Jurkat, Clone E6-1 (cell line): ENCODE measurements around the gene NLK.
"Not testable (repeated sequence)": the region's sequence is repeated elsewhere in the genome, so short reads cannot be mapped to it uniquely, and the experiment has no call there.

ENCODE experiments used
- DNase-seq: peaks from one replicate; pipeline ENCODE4 v3.0.0-alpha.2; 2011; ENCODE audit warnings: low read depth, low spot score
- H3K4me3 ChIP-seq: 2 replicates; pipeline ENCODE4 v1.5.1; 2011; ENCODE audit warnings: mild to moderate bottlenecking, low read length, control low read depth, moderate library complexity

Gene NLK

GRCh38 chr17:28098591-28098990 is 56.1 kb downstream of the NLK start:
- not testable (repeated sequence) for DNase-seq

DNA sequence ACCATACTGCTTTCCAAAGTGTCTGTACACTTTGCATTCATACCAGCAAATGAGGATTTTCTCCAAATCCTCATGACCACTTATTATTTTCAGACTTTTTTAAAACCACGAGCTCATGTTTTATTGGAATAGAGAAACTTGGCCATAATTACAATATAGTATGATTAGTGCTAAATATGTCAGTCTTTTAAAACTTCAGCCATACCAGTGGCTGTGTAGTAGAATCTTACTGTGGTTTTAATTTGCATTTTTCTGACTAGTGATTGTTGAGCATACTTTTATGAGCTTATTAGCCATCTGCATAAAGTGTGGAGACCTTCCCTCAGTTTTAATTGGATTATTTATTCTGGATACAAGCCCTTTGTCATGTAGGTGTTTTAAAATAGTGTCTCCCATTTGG is 57.8 kb downstream of the NLK start:
- no peak for DNase-seq
- no peak overlapping the region for H3K4me3 ChIP-seq

More at GRCh38 chr17:28098591-28098990, 56.1 kb downstream of the NLK start:
- not testable (repeated sequence) for H3K4me3 ChIP-seq

GRCh38 chr17:28100936-28101335 is 58.5 kb downstream of the NLK start:
- no peak overlapping the region for H3K4me3 ChIP-seq

DNA sequence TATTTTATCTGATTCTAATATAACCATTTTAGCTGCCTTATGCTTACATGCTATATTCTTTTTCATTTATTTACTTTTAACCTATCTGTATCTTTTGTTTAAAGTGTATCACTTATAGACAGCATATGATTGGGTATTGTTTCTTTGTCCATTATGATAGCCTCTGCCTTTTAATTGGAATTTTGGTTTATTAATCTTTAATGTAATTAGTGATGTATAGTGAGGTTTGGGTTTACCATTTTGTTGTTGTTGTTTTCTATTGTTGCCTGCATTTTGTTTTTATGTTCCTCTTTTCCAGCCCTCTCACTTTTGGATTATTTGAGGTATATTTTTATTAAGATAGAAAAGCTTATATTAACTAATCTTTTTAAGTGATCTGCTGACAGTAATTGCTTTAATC is 59.4 kb downstream of the NLK start:
- no peak overlapping the region for H3K4me3 ChIP-seq
- no peak for DNase-seq

More at GRCh38 chr17:28100936-28101335, 58.5 kb downstream of the NLK start:
- DNase-seq: no peak

DNA sequence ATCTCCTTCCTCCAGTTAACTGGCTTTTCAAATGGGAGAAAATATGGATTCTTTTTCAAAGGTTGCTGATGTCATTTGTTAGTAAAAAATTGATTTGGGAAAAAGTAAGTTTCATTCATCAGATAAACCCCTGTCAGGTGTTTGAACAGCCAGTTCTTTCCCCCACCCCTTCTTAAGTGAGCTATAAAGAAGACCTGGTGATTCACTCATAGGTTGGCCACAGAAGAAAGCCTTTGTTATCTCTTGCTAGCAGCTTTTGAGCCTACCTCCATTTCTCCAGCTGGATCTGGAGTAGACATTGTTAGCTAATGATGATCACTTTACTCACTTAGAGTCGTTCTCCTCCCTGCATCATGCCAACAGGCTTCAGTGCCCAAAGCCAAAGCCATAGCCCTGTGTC is 63.0 kb downstream of the NLK start:
- no peak overlapping the region for H3K4me3 ChIP-seq
- DNase-seq: no peak

GRCh38 chr17:28110184-28110583 is 67.7 kb downstream of the NLK start:
- DNase-seq: no peak
- no peak overlapping the region for H3K4me3 ChIP-seq

- DNase-seq: no peak
- H3K4me3 ChIP-seq: no peak overlapping the region
Observed at GRCh38 chr17:28112181-28112580, 69.7 kb downstream of the NLK start.

- no peak for DNase-seq
- no peak overlapping the region for H3K4me3 ChIP-seq
Observed at GRCh38 chr17:28112606-28113005, 70.1 kb downstream of the NLK start.

- DNase-seq: no peak
- no peak overlapping the region for H3K4me3 ChIP-seq
Observed at GRCh38 chr17:28113269-28113668, 70.8 kb downstream of the NLK start.

DNA sequence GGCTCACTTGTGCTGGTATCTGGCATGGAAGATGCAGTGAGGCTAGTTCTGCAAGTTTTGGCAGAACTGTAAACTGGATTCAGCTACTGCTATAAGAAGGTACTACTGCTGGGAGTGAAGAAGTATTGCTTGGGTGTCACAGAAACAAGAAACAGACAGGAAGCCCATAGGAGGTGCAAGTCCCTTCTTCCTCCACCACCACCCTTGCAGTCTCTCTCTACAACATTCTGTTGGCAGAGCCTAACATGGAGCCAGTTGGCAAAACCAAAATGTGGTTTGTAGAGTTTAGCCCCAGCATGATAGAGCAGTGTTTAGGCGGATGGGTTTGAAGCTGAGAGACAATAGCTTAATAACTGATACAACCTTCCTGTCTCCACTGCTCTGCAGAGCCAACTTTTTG is 72.6 kb downstream of the NLK start:
- H3K4me3 ChIP-seq: no peak overlapping the region
- peak; percentile 69 for DNase-seq

GRCh38 chr17:28117304-28117703 is 74.8 kb downstream of the NLK start:
- DNase-seq: no peak

DNA sequence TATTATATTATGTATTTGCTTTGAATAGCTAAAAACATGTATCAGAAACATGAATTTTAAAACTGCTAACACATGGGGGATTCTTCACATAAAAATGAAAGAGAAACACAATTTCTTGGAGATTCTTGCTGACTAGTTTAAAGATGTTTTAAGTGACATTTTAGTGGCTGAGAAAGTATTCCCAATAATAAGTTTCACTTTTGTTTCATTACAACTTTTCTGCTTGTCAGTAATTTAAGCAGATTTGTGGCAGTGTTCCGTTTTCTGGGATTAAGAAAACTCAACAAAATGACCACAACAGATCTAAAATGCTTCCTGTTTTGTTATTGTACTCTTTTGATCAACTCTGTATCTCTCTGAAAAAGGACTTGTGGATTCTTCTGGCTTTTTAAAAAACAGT is 75.9 kb downstream of the NLK start:
- no peak overlapping the region for H3K4me3 ChIP-seq
- DNase-seq: peak; percentile 54

More at GRCh38 chr17:28117304-28117703, 74.8 kb downstream of the NLK start:
- H3K4me3 ChIP-seq: no peak overlapping the region

DNA sequence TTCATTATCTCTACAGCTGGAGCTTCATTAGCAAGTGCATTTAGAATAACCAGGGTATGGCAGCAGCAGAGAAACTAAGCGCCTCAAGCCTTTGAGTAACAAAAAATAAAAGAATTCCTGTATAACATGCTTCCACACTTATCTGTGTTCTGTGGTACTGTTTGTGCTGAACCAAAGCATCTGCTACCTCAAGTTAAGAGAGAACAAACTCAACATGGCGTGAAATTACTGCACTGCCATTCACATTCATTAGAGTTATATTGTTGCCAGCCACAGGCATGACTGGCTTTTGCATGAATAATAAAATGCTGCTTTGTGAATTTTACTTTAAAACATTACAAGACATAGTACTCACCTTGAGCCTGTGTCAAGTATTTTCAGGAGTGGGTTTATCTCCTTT is 76.6 kb downstream of the NLK start:
- DNase-seq: no peak
- H3K4me3 ChIP-seq: no peak overlapping the region

GRCh38 chr17:28119560-28119959 is 77.1 kb downstream of the NLK start:
- DNase-seq: no peak
- H3K4me3 ChIP-seq: no peak overlapping the region

GRCh38 chr17:28120766-28121165 is 78.3 kb downstream of the NLK start:
- DNase-seq: no peak
- no peak overlapping the region for H3K4me3 ChIP-seq

GRCh38 chr17:28124962-28125361 is 82.5 kb downstream of the NLK start:
- DNase-seq: no peak
- H3K4me3 ChIP-seq: no peak overlapping the region

GRCh38 chr17:28125526-28126378 is 83.3 kb downstream of the NLK start:
- DNase-seq: no peak
- no peak overlapping the region for H3K4me3 ChIP-seq

GRCh38 chr17:28127196-28127595 is 84.7 kb downstream of the NLK start:
- DNase-seq: no peak
- no peak overlapping the region for H3K4me3 ChIP-seq

GRCh38 chr17:28128779-28129178 is 86.3 kb downstream of the NLK start:
- no peak for DNase-seq
- H3K4me3 ChIP-seq: no peak overlapping the region

DNA sequence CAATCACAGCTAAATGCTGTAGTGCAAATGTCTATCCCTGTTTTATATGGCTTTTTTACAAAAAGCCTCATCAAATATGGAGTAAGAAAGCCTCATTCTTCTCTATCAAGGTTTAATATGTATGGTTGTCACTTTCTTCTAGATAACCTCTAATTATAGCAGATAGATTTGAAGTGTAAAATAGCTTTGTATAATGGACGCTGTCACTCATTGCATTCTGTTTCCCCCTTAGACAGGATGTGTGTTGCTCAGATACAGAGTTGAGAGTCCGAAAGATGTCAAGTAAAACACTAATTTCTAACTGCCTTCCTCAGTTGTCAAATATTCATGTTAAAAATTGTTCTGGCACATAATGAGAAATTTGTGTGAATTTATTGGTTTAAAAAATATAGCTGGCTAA is 88.0 kb downstream of the NLK start:
- DNase-seq: no peak
- H3K4me3 ChIP-seq: no peak overlapping the region

- no peak overlapping the region for H3K4me3 ChIP-seq
- DNase-seq: no peak
Observed at GRCh38 chr17:28131599-28131998, 89.1 kb downstream of the NLK start.
